HG03280 (cell line): Measurements from ENCODE around the gene SPNS2.

Source experiments
- ATAC-seq: cut with Tn5 transposase; IDR thresholded peaks from one replicate; pipeline ENCODE4 v1.9.1; 2021; ENCODE audit warnings: mild to moderate bottlenecking, moderate library complexity; ENCODE audit not compliant: unreplicated experiment

The SPNS2 gene

DNA sequence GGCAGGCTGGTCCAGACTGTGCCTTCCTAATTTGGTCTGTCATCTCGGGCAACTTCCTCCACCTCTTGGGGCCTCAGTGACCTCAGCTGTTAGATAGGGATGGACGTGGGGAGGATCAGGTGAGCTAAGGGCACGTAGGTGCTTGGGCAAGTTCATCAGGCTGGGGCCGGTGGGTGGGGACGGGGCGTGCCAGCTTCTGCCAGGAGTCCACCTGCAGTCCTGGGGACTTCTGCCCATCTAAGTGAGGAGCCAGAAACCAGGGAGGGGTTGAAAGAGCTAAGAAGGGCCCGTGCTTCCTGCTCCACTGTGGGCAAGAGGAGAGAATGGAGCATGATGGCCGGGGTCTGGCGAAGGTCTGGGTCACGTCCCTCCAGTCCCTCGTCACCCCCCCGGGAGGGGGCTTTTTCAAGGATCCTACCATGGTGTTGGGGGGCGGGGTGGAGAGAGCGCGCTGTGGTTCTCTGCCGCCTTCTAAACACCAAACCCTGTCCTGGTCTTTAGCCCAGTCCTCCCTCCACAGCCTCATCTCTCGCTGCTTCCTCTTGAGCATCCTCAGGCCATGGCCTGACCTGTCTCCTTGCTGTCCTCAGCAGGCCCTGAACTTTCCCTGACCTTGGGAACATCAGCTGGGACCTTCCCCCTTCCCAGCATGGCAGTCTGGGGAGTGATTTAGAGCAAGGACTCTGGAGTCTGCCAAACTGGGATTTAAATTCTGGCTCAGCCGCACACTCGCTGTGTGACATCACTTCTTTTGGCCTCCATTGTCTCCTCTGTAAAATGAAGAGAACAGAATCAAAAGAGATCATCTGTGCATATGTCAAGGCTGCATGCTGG, 21.6 kb downstream of the SPNS2 start:
- ATAC-seq, result no peak

DNA sequence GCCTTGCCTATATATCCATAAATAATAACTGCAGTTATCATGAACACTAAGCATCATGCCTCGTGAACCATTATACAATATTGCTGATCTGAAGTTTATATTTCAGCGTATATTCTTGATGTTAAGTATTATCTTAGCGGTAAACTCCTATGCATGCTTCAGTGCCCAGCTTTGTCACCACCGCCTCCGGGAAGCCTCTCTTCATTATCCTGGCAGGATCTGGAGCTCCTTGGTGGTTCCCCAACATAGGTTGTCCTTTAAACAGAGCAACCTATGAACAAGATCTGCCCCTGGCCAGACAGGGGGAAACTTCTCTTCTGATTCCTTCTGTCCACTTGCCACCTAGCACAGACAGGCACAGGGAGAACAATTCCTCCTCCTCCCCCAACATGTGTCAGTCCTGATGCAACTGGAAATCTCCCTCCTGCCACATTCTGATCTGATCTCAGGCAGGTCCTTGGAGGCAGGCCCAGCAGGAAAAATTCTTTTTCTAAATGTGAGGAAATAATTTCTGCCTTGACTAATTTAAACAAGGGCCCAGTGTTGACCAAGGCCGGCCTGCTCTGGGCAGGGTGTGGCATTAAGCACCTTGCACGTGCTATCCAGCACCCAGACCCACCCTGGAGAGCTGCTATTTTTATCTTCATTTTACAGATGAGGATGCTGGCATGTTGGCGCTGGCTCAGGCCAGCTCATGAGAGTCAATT, 22.4 kb downstream of the SPNS2 start:
- no peak for ATAC-seq

DNA sequence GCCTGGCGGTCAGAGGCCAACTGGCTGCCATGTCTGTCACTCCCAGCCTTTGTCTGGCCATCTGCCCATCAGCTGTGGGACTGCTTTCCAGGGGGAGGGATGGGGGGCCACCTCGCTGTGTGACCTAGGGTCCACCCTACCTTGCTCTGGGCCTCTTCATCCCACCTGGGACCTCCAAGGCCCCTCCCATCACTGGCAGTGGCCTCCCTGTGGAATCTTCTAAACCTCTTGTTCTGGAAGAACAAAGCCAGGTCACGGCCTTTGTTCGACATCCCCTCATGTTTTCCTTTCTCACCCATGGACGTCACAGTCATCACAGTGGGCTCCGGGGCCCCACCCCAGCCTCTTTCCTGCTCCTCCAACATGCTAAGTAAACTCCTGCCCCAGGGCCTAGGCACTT, 24.0 kb downstream of the SPNS2 start:
- no peak for ATAC-seq

DNA sequence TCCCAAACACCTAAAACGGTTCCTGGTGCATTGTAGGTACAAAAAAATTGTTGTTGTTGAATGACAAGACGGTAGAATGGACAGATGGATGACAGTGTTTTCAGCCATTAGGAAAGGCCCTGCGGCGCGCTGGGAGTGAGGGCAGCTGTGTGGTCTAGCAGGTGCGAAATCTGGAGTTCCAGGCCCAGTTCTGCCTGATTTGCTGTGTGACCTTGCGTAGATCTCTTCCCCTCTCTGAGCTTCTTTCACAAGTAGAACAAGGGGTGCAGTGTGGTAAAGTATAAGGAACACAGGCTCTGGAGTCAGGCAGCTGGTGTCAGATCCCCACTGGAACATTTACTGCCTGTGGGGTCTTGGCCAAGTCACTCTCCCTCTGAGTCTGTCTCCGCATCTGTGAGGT, 25.3 kb downstream of the SPNS2 start:
- no peak for ATAC-seq

DNA sequence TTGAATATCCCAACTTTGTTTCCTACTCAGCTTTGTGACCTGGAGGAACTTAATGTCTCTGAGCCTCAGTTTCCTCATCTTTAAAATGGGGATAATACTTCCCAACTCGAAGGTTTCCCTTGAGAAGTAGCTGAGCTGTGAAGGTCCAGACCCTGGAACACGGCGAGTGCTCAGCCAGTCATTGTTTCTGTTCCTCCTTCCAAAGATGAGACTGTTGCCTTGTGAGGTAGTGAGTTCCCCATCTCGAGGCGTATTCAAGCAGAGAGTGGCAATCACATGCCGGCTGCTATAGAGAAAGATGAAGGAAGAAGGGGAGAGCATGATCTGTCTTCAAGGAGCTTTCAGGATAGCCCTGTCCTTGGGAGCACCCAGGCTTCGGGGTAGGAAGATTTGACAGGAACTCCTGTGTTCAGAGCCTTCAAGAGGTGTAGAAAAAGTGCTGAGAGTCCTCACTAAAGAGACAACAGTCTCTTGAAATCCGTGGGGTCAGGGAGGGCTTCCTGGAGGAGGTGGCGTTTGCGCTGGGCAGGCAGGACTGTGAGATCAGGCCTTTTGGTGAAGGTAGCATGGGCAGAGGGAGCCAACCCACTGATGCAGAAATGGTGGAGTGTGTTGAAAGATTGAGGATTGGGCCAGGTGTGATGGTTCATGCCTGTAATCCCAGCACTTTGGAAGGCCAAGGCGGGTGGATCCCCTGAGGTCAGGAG, 27.2 kb downstream of the SPNS2 start:
- ATAC-seq, result no peak

DNA sequence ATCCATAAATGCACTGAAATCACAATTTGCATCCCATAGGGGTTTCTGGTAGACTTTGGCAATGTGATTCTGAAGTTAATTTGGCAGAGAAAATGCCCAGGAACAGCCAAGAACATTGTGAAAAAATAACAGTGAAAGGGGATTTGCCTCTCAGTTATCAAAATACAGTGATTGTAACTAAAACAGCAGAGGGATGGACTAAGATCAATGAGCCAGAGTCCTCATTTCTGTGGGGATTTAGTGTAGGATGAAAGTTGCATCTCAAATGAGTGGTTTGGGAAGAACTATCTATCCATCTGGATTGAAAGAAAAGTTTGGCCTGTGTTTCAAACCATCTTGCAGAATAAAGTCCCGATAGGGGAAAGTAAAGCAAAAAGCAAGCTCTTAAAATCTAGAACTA, 28.5 kb downstream of the SPNS2 start:
- ATAC-seq, result no peak

DNA sequence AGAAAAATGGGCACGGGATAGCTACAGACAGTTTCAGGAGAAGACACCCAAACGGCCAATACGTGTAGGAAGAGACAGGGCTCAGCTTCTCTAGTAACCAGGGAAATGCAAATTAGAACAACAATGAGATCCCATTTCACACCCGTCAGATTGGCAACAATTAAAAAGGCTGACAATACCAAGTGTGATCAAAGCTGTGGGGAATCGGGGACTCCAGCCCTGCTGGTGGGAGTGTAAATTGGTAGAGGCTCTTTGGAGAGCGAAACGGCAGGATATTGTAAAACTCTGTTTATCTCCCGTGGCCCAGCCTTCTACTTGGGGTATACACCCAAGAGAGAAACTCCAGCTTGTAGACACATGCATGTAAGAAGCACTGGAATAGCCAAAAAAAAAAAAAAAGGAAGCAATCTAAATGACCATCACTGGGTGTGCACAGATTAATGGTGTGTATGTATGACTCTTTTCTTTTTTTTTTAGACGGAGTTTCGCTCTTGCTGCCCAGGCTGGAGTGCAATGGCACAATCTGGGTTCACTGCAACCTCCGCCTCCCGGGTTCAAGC, 29.0 kb downstream of the SPNS2 start:
- no peak for ATAC-seq

DNA sequence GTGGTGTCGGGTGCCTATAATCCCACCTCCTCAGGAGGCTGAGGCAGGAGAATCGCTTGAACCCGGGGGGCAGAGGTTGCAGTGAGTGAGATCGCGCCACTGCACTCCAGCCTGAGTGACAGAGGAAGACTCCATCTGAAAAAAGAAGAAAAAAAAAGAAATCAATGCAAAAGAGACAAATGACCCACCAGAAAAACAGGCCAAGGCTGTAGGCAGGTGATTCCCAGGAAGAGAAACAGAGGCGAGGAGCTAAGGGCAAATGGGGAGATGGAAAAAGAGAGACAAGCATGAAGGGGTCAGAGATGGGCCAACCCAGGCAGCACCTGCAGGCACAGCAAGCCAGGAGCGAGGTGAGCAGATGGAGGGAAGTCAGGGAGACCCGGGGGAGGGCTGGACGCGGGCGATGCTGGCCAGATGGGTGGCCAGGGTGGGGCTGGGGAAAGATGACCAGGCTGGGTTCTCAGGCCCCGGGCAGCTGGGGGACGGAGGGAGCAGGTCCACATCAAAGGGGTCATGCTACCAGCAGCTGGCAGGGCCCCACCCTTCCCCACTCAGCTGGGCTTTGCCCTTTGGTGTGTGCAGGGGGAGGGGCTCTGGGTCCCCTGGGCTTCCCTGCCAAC, 31.0 kb downstream of the SPNS2 start:
- no peak for ATAC-seq

DNA sequence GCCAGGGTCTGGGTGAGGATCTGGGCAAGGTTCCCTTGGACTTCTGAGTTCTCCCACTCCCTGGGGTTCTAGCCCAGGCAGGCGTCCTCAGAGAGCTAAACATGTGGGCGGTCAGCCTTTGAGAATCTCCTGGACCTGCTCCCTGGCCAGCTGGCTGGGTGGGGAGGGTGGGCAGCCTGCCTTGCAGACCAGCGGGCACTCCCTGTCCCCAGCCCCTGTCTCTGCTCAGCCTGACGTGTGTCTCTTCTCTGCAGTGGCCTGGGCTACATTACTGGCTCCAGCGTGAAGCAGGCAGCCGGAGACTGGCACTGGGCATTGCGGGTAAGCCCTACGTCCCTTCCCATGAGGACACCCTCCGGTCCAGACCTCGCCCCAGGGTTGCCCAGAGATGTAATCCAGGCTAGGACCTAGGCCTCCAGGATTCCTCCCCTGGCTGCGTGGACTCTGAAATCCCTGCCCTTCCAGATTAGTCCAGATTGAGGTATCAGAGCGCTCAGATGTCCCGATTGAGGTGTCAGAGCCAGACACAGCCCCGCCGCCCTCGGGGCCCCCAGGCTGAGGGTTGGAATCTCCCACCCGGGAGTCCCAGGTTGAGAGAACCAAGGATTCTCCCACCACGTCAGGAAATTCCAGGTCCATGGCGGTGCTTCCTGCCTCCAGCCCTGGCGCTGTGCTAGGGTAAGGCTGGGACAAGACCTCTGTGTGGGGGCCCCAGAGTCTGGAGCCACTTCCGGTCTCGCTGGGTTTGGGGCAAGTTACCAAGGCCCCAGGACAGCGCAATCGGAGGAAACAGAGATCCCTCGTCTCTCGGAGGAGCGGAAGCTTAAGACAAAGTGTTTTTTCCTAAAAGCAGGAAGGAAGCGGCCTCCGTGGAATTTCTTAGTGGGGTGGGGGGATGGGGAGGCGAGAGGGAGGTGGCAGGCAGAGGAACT, 32.4 kb downstream of the SPNS2 start:
- ATAC-seq, result no peak

DNA sequence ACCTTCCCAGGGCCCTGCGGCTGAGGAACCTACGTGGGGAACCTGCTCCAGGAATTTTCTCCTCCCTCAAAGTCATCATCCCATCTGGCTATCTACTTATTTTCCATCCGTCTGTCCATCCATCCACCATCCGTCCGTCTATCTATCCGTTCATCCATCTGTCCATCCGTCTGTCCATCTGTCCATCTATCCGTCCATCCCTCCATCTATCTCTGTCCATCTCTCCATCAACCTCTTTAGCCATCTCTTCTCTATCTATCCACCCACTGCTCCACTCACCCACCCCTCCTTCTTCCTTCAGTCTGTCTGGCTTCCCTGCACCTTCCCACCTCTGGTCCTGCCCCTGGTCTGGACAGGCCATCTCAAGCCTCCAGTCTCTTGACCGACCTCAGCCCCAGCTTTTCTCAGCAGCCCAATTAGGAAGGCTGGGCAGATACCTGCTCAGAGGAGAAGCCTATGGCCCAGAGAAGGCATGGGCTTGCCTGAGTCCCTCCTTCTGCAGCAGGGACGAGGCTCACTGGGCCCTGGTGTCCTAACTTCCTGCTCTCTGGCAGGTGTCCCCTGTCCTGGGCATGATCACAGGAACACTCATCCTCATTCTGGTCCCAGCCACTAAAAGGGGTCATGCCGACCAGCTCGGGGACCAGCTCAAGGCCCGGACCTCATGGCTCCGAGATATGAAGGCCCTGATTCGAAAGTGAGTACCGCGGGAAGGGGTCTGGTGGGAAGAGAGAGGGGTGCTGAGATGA, 33.5 kb downstream of the SPNS2 start:
- ATAC-seq, result no peak

DNA sequence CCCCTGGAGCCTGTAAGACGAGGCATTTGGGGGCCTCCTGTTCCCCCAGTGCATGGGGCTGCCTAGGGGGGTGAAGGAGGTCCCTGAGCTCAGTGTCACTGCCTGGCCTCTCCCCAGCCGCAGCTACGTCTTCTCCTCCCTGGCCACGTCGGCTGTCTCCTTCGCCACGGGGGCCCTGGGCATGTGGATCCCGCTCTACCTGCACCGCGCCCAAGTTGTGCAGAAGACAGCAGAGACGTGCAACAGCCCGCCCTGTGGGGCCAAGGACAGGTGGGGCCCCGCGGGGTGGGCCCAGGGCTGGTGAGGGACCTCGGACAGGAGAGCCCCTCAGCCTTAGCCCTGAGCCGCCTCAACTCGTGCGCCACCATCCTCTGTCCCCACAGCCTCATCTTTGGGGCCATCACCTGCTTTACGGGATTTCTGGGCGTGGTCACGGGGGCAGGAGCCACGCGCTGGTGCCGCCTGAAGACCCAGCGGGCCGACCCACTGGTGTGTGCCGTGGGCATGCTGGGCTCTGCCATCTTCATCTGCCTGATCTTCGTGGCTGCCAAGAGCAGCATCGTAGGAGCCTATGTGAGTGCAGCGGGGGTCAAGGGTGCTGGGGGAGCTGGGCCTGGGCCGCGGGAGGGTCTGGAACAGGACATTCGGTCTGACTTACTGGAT, 34.3 kb downstream of the SPNS2 start:
- ATAC-seq, result no peak

DNA sequence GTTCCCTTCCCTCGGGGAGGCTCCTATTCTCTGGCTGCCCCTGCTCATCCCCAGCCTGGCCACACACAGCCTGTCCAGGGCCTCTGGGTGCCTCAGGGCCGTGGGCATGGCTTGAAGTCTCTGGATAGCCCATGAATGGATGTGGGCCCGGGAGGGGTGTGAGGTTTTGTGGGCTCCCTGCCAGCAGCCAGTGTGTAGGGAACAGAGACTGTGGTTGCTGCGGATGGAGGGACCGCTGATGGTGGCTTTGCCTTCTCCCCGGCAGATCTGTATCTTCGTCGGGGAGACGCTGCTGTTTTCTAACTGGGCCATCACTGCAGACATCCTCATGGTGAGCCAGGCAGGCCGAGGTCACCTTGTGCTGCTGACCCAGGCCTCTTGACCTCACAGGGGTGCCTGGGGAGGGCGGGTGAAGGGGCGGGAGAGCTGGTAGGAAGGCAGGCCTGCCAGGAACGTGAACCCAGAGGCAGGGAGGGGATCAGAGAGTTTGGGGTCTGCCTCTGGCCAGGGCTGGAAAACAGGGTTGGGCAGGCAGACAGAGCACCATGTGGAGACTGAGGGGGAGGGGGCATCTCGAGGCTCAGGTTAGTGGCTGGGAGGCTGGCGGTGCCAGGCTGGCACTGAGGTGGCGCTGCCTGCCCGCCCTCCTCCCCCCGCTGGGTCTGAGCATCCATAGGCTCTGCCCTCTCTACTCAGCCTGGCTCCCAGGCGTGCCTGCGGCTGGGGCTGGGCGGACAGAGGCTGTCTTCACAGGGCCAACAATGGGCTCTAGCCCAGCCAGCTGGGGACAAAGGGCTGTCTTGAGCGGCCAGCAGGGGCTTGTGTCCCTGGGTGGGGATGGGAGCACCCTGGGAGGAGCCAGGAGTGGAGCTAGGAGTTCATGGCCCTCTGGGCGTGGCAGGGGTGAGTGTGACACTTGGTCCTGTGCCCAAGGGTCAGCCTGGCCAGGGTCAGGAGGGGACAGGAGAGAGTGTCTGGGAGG, 35.1 kb downstream of the SPNS2 start:
- ATAC-seq, result no peak

DNA sequence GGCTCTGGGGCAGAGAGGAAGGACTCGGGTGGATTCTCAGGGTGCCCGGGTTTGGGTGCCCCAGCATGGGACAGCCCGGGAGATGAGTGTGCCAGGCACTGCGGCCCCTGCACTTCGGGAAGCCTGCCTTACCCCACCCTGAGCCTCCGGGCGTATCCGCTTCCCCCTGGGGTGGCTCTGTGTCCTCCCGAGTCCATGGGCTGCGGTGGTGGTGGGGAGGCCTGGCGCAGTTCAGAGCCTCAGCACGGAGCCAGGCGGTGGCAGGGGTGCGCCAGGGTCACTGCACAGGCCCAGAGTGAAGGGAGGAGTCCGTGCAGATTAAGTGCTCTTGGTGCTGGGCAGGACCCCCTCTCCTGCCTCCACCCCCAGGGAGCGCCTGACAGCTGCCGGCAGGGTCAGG, 35.8 kb downstream of the SPNS2 start:
- ATAC-seq, result no peak

DNA sequence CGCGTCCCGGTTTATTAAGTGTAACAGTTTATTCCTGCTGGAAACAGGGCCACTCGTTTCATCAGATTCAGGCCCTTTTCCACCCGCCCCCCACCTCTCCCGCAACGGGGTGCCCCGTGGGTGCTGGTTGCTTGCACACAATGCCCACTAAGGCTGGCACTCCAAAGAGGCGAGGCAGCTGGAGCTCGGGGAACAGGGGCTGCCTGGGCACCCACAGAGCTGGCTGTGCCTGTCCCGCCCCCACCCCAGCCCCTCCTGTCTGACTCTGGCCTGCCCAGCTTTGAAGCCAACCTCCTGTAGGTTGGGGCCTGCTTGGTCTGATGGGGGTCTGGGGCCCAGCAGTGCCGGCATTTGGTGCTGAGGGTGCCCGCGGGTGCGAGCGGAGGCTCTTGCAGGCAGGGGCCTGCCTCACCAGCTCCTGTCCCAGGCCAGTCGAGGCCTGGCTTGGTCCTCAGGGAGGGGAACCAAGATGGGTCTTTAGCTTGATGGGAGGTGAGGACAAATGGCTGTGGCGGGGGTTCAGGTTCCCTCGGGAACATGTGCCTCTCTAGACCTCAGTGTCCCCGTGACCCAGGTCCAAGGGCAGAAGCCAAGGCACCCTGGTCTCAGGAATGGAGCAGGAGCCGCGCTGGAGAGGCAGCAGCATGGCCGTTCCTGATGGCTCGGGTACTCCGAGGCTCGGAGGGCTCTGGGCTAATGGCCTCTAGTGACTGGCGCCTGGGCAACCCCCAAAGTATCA, 36.4 kb downstream of the SPNS2 start:
- no peak for ATAC-seq

DNA sequence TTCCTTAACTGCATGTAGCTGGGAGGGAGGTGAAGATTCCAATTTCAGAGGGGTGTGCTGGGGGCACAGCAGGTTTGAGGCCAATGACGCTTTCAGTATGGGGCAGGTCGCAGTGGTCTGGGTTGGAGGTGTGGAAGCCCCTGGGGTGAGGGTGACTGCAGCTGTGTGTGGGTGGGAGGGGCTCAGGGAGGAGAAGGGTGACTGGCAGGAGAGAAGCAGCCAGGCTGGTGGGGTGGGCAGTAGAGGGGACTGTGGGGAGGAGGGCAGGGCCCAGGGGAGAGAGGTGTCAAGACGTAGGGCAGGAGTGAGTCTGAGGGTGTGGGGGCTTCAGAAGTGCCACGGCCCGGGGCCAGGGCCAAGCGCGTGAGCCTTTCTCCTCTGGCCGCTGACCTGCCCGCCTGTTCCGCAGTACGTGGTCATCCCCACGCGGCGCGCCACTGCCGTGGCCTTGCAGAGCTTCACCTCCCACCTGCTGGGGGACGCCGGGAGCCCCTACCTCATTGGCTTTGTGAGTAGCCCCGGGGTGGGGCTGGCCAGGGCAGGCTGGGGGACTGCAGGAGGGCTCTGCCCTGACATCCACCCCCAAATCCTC, 37.1 kb downstream of the SPNS2 start:
- no peak for ATAC-seq

DNA sequence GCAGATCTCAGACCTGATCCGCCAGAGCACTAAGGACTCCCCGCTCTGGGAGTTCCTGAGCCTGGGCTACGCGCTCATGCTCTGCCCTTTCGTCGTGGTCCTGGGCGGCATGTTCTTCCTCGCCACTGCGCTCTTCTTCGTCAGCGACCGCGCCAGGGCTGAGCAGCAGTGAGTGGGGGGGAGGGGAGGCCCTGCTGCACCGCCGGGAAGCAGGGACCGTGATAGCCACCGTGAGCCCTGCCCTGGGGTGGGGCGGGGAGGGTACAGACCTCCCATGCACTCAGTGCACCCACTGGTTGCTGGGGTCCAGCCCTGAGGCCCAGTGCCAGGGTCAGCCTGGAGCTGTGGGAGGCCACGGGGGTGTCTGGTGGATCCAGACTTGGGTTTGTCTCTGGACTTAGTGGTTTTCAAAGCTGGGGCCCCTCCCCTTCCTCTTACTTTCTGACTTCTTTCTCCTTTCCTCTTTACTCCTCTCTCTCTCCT, 37.6 kb downstream of the SPNS2 start:
- no peak for ATAC-seq
